Activated CD8-positive, alpha-beta memory T cell treated with anti-CD3 and anti-CD28 coated beads, Interleukin-2, amount 50 U/mL, for 24 hours (primary cell): Measurements from ENCODE around the gene FOXA3.

Experiments used
- DNase-seq: peaks from one replicate; pipeline ENCODE4 v3.0.0-alpha.2; 2020; ENCODE audit errors: extremely low read depth

FOXA3 gene

GRCh38 chr19:45863840-45864628 lies at the start of gene FOXA3:
Gene FOXA3, plus strand, starts transcription at chr19:45864326. Its CDS starts 131 bp downstream, at chr19:45864457.
- no peak for DNase-seq

GRCh38 chr19:45814851-45815480 lies 49.2 kb upstream of the FOXA3 start, which contains the start of gene RSPH6A:
Gene RSPH6A, minus strand, starts transcription at chr19:45815308. Its CDS starts 132 bp downstream, at chr19:45815176.
- no peak for DNase-seq

GRCh38 chr19:45815481-45816216 lies 48.5 kb upstream of the FOXA3 start:
- no peak for DNase-seq

- no peak for DNase-seq
Observed at GRCh38 chr19:45816236-45817009, 47.7 kb upstream of the FOXA3 start.

- DNase-seq, result peak; percentile 93
Observed at GRCh38 chr19:45817010-45817724, 47.0 kb upstream of the FOXA3 start.

GRCh38 chr19:45817725-45818301 lies 46.3 kb upstream of the FOXA3 start:
- DNase-seq, result no peak

- DNase-seq, result no peak
Observed at GRCh38 chr19:45819769-45820168, 44.4 kb upstream of the FOXA3 start.

- no peak for DNase-seq
Observed at GRCh38 chr19:45820413-45821102, 43.6 kb upstream of the FOXA3 start.

- no peak for DNase-seq
Observed at GRCh38 chr19:45821103-45821521, 43.0 kb upstream of the FOXA3 start.

- no peak for DNase-seq
Observed at GRCh38 chr19:45821570-45821969, 42.6 kb upstream of the FOXA3 start.

GRCh38 chr19:45822716-45823115 lies 41.4 kb upstream of the FOXA3 start:
- no peak for DNase-seq

GRCh38 chr19:45823182-45823581 lies 40.9 kb upstream of the FOXA3 start:
- no peak for DNase-seq

- no peak for DNase-seq
Observed at GRCh38 chr19:45824041-45824471, 40.1 kb upstream of the FOXA3 start.

- no peak for DNase-seq
Observed at GRCh38 chr19:45824531-45825262, 39.4 kb upstream of the FOXA3 start.

GRCh38 chr19:45825263-45825605 lies 38.9 kb upstream of the FOXA3 start:
- DNase-seq, result no peak

GRCh38 chr19:45825917-45826893 lies 37.9 kb upstream of the FOXA3 start:
- no peak for DNase-seq

GRCh38 chr19:45826934-45827333 lies 37.2 kb upstream of the FOXA3 start:
- no peak for DNase-seq

GRCh38 chr19:45827459-45828093 lies 36.5 kb upstream of the FOXA3 start:
- no peak for DNase-seq
